OCI-LY3 (cell line): Measurements from ENCODE around the gene CDA.

Source experiments
- EZH2phosphoT487 ChIP-seq: fragments of 200-600 bp; shearing (Covaris generic); IDR thresholded peaks from 2 replicates; pipeline ENCODE4 v1.6.1; 2018; ENCODE audit warnings: antibody characterized with exemption, mixed run types, low read depth
- TF ChIP-seq, protein P1 (sequence below): fragments of 200-600, 300-600 bp; sonication (generic); IDR thresholded peaks from 2 replicates; pipeline ENCODE4 v1.5.1; 2014; ENCODE audit warnings: antibody characterized with exemption, low read length, low read depth

DNA sequence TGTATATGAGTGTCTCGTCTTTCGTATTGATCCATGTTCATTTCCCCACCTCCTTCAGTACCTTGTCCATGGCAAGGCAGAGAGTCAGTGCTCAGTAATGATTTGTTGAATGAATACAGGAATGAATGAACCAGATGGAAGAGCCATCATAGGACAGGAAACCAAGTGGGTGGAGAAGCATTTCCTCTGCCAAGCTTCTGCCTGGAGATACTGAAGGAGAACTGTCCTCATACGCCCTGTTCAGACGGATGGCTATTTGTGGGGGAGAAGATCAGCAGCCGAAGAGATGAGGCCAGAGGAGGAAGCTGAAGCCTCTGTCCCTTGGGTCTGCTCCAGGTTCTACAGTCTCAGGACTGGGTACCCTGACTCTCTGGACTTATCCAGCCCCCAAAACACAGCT is 30.7 kb upstream of the CDA start:
- TF ChIP-seq, protein P1, sequence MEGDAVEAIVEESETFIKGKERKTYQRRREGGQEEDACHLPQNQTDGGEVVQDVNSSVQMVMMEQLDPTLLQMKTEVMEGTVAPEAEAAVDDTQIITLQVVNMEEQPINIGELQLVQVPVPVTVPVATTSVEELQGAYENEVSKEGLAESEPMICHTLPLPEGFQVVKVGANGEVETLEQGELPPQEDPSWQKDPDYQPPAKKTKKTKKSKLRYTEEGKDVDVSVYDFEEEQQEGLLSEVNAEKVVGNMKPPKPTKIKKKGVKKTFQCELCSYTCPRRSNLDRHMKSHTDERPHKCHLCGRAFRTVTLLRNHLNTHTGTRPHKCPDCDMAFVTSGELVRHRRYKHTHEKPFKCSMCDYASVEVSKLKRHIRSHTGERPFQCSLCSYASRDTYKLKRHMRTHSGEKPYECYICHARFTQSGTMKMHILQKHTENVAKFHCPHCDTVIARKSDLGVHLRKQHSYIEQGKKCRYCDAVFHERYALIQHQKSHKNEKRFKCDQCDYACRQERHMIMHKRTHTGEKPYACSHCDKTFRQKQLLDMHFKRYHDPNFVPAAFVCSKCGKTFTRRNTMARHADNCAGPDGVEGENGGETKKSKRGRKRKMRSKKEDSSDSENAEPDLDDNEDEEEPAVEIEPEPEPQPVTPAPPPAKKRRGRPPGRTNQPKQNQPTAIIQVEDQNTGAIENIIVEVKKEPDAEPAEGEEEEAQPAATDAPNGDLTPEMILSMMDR: no peak
- no peak for TF ChIP-seq EZH2phosphoT487
